Measurements from ENCODE around the gene RNF214. TPM values are rescaled to one million over a fixed set of nuclear protein-coding genes. Genes with fewer than 3 reads are reported as not detected.

RNF214 gene
- total RNA-seq, 1 donor, result 13.7 TPM

DNA sequence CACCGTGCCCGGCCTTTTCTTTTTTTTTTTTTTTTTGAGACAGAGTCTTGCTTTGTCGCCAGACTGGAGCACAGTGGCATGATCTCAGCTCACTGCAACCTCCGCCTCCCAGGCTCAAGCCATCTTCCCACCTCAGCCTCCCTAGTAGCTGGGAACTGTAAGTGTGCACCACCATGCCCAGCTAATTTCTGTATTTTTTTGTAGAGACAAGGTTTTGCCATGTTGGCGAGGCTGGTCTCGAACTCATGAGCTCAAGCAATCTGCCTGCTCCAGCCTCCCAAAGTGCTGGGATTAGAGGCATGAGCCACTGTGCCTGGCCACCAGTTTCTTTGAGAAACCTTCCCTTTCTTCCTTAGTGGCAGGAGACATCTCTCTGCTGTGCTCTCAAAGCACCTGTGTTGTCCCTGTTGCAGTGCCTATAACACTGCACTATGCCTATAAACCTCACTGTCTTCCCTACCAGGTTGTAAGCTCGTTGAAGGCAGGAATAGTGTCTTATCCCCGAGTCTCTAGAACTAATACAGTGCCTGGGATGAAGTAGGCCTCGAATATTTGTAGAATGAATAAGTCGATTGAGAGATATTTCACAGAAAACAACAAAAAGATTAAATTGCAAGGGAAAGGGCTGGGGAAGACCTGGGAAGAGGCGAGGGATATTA is 19.6 kb upstream of the RNF214 start:
- no peak for DNase-seq (ENCODE audit: low read depth in 2 of 3, low spot score in 2 of 3)

- DNase-seq (ENCODE audit: low read depth in 2 of 3, low spot score in 2 of 3), result no peak
Observed at GRCh38 chr11:117214404-117215110, 17.9 kb upstream of the RNF214 start.

DNA sequence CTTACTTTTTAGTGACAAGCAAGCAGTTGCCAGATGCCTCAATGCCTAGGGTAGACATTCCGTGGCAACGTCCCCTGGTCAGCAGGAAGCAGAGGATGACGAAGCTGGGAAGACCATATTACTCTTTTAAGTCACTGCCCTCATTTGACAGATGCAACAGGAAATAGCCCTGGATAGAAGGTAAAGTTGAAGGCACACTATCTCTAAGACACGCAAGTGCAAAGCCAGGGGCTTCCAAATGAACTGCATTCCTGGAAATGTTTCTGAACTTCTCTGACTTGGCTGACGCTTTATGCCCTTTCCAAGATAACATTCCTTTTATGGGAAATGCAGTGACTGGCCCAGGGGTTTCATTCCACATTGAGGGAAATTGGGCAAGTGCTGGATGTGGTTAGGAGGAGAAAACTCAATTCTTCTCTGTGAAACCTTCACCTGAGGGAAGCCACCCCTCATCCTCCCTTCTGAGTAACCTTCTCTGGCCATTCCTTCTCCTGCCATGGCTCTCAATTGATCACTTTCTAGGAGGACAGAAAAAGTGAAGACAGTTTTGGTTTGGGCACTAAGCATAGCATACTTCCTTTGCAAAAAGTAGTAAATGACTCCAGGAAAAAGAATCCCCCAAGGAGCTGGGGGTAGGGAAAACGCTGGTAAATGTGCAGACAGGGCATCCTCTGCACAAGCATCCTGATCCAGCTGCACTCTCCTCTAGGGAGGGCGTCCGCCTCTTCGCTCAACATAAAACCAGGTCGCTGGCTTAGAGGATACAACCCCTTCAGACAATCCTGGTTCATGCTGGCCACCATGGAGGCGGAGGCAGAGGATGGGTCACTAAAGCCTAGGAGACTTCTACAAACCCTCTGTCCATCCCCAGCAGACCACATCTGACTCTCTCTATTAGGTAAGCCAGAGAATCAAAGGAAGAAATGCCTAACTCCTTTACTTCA is 15.1 kb upstream of the RNF214 start:
- DNase-seq (ENCODE audit: low read depth in 2 of 3, low spot score in 2 of 3), result no peak

DNA sequence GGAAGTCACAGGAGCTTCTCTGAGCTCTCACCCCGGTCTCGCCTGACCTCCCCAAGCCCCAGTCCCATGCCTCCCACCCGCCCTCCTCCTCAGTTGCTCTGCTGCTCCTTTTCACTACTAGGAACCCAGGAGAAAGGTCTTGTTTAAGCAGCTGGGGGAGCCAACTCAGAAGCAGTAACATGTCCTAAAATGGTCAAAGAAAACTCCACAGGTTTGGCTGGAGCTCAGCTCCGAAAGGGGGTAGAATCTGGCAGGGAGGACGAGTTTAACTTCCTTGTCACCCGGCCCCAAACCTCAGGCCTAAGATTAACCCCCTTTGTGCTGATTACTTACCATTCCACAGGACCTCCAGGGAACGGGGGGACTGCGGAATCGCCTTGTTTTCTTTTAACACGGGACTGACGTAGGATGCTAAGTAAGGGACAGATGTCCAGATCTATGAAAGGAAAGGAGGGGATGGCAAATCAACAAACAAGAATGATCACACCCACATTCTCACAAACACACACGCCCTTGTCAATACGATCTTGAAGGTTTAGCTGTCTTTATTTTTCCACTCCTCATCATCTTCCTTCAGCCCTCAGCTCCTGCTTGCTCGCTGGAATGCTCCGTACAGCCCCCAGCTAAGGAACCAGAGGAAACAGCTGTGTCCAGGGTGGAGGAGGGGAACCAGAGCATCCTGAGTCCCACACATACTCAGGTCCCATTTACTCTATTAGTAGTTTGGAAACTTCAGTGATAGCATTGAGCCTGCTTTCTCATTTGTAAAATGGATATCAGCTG is 14.1 kb upstream of the RNF214 start:
- no peak for DNase-seq (ENCODE audit: low read depth in 2 of 3, low spot score in 2 of 3)

DNA sequence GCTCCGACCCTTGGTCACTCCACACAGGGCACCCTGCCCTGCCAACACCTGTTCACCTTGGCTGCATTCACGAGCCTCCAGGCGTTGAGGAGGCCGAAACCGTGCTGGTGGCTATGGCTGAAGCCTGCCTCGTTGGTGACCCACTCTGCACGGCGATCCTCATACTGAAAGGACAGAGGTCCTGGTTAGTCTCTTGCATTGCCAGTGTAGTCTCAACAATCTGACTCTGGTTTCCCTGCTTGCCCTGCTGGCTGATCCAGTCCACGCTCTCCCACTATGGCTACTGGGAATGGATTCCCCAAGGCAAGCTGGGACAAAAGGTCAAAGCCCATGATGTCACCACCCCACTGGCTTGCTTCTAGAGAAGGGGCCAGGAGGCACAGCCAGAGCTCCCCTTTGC is 13.5 kb upstream of the RNF214 start:
- DNase-seq (ENCODE audit: low read depth in 2 of 3, low spot score in 2 of 3), result no peak

DNA sequence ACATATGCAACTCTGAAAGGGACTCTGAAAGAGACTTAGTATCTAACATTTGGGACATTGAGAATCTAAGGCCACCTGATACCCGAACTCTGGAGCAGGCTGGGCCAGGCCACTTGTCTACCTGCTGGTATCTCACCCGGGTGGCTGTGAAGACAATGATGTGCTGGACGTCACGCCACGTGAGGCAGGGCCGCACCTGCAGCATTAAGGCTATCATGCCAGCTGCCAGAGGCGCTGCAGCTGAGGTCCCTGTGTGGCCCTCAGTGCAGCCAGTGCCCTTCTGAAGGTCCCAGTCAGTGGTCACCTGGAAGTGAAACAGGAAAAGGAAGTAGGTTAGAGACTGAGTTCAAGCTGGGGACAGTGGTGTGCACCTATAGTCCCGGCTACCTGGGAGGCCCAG is 13.0 kb upstream of the RNF214 start:
- DNase-seq (ENCODE audit: low read depth in 2 of 3, low spot score in 2 of 3), result no peak

DNA sequence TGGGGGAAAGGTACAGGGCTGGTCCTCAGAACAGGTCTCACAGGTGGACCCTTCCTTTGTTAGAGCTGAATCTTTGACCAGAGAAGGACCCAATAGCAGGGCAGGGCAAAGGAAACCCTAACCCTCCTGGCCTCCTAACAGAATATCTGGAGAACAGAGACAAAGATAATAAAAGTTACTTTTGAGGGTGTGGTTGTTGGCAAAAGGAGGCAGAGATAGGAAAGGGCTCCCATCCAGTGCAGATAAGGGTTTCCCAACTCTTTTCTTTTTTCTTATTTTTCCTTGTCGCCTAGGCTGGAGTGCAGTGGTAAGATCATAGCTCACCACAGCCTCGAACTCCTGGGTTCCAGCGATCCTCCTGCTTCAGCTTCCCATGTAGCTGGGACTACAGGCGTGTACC is 12.5 kb upstream of the RNF214 start:
- no peak for DNase-seq (ENCODE audit: low read depth in 2 of 3, low spot score in 2 of 3)

GRCh38 chr11:117220568-117220967 is 11.9 kb upstream of the RNF214 start:
- no peak for DNase-seq (ENCODE audit: low read depth in 2 of 3, low spot score in 2 of 3)

- DNase-seq (ENCODE audit: low read depth in 2 of 3, low spot score in 2 of 3), result no peak
Observed at GRCh38 chr11:117220999-117221774, 11.3 kb upstream of the RNF214 start.

DNA sequence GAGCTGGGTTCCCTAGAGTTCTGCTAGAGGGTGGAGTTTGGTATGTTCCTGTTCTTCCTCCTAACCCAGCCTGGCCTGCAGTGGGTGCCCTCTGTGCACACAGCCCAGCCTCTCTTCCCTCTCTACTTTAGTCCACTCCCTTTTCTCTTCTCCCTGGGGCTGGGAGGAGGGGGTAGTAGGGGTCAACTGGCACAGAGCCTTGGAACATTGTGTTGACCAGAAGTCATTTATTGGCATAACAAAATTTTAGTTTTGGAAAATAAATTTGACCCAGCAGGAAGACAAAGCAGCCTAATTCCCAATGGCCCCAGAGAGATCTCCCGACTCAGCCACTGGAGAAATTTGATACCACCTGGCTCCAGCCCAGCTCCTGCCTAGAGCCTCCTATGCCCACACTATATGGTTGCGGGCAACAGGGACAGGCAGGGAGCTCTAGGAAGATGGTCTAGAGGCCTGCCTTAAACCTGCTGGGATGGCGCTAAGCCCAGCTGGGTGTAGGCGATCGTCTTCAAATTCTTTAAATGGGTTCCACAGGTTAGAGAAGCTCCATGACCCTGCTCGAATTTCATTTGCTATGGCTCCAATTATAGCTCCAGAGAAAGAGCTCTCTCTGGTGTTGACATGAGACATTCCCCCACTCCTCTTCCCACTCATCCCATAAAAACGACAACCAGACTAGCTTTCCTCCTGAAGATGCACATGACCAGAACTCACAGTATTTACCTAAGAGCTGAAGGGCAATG is 10.5 kb upstream of the RNF214 start:
- DNase-seq (ENCODE audit: low read depth in 2 of 3, low spot score in 2 of 3), result no peak

GRCh38 chr11:117222991-117223740 is 9.3 kb upstream of the RNF214 start:
- no peak for DNase-seq (ENCODE audit: low read depth in 2 of 3, low spot score in 2 of 3)

DNA sequence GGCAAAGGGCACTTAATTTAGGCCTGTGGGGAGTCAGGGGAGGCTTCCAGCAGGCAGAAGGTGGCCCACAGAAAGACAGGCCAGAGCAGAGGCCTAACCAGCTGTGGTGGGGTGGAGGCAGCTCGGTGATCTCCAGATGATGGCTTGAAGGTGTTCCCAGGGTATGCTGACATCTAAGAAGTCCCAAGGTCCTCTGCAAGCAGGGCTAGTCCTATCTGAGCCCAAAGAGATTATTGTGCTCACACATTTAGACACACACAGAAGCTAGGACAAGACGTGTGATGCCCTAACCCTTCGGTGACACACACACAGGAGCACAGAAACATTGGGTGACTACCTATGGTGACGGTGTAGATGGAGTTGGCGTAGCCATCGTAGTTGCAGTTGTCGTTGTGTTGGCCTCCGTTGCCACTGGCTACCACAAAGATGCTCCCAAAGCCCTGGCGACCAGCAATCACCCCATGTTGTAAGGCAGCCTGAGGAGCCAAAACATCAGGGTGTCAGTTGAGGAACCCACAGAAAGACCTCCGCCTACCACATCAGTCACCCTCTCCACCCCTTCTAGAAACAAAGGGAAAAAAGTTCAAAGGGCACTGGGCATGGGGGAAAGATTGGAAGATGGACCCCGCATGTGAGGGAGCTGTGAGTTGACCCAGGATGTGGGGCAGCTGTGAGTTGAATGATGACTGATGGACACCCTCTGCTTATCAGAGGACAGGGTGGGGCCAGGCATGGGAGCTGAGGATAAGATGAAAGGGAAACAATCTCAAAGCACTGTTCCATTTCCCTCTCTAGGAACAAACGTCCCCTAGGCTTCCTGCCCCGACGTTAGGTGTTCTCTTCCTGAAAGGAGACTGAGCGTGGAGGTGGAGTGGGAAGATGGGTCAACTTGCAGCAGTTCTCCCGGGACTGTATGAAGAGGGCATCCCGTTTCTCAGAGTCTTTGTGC is 8.5 kb upstream of the RNF214 start:
- no peak for DNase-seq (ENCODE audit: low read depth in 2 of 3, low spot score in 2 of 3)

GRCh38 chr11:117225553-117226170 is 6.8 kb upstream of the RNF214 start:
- DNase-seq (ENCODE audit: low read depth in 2 of 3, low spot score in 2 of 3), result no peak

DNA sequence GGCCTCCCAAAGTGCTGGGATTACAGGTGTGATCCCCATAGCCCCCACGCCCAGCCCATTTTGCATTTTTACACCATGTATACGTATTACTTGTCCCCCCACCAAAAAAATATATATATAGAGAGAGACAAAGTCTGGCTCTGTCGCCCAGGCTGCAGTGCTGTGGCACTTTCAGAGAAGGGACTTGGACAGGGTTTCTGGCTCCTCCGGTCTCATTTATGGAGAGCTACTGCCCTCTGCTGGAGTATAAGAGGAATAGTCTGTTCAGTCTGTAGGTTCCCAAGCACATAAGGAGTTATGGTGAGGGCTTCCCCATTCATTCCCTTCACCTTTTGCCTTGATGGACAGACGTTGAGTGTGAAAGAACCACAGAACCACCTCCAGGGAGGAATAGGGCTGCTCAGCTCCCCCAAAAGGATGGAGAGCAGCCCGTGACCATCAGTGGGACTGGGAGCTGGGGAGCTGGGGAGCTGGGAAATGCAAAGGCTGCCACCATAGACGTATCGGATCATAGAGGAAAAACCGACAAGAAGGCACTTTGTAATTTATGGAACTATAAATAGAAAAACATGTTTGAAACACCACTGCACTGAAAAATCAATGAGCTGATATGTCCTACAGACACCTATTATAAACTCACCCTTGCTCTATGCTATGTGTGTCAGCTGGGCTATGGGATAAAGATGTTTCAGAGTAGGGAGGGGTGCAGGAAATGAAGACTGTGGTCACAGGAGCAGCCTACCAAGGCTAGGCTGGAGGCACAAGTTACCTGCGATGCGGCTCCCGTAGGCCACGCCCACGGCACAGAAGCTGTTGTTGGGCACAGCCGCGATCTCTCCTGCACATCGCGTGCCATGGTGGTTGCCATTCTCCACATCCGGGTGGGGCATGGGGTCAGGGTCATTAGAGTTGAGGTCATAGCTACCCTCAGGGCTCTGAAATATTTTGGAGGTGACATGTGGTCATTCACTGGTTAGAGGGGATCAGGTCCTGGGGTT is 5.8 kb upstream of the RNF214 start:
- peak; percentile 43 to 89 (median 73) for DNase-seq (ENCODE audit: low read depth in 2 of 3, low spot score in 2 of 3)

DNA sequence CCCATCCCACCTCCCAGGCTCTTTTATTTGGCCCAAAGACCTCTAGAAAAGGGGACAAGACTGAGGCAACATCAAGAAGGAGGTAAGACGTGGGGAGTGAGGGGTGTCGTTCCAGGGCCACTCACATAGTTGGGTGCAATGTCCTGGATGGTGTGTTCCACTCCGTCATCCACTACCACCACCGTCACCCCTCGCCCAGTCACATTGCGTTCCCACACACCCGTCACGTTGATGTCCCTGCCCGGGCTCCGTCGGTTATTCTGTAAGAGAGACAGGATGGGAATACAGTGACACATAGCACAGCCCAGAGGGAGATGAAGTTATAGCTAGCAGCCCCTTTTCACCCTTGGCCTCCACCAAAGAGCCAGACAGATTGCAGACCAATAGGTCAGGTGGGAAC is 4.4 kb upstream of the RNF214 start:
- no peak for DNase-seq (ENCODE audit: low read depth in 2 of 3, low spot score in 2 of 3)

DNA sequence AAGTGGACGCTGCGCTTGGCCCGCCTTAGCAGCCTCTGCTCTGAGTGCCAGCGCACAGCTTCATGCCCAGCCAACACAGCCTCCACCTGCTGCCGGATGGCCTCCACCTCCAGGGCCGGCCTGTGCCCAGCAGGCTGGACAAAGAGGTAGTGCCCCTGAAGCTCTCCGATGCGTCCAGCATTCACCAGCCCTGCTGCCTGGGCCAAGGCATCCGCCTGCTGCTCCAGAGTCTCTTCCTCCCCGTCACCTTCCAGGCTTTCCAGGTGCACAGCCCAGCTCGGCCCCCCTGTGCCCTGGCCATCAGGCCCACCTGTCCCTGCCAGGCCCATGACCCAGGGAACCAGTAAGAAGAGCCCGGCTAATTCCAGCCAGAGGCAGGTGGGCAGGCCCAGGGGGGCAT is 3.1 kb upstream of the RNF214 start:
- DNase-seq (ENCODE audit: low read depth in 2 of 3, low spot score in 2 of 3), result no peak

Measured in hematopoietic multipotent progenitor cell (in vitro differentiated cells).